Panc1 (cell line): ENCODE measurements around the gene SLX9.

Source experiments
- POLR2AphosphoS5 ChIP-seq: IDR thresholded peaks from 2 replicates; pipeline ENCODE4 v1.6.1; 2012; ENCODE audit warnings: mild to moderate bottlenecking, low read depth, low read length, moderate library complexity
- TCF7L2 ChIP-seq: IDR thresholded peaks from 2 replicates; pipeline ENCODE4 v1.6.1; 2011; ENCODE audit warnings: mild to moderate bottlenecking, low read depth, low read length, inconsistent platforms
- TF ChIP-seq, protein P1 (sequence below), 2 experiments: IDR thresholded peaks; 2 replicates each; pipeline ENCODE4 v1.6.1; 2011 to 2012; ENCODE audit warnings: low read depth in 2 of 2, control low read depth in 1 of 2, low read length in 1 of 2, mild to moderate bottlenecking in 1 of 2, moderate library complexity in 1 of 2; ENCODE audit not compliant: insufficient read depth in 1 of 2
- TF ChIP-seq, protein P2 (sequence below): fragments of 450-650 bp; IDR thresholded peaks from 2 replicates; pipeline ENCODE4 v1.5.1; 2017; ENCODE audit warnings: mild to moderate bottlenecking

DNA sequence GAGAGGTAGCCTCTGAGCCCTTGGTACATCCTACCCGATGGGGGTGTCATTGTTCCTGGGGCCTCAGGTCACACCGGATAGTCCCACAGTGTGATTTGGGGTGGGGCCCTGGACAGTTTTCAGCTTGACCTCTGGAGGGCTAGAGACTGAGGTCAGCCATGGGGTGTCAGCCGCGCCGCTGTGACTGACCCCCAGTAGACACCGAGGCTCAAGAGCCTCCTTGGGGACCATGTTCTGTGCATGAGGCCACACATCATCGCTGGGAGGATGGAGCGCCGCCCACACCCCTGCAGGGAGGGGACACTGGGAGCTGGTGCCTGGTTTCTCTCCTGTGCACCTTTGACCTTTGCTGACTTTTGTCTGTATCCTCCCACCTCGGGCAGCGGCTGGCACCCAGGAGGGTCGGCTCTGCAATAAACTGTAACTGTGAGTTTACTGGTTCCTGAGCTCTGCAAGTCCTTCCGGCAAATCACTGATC, 41.8 kb upstream of the SLX9 start:
- TF ChIP-seq POLR2AphosphoS5 (no peak), TCF7L2 (no peak)
- TF ChIP-seq, protein P1, sequence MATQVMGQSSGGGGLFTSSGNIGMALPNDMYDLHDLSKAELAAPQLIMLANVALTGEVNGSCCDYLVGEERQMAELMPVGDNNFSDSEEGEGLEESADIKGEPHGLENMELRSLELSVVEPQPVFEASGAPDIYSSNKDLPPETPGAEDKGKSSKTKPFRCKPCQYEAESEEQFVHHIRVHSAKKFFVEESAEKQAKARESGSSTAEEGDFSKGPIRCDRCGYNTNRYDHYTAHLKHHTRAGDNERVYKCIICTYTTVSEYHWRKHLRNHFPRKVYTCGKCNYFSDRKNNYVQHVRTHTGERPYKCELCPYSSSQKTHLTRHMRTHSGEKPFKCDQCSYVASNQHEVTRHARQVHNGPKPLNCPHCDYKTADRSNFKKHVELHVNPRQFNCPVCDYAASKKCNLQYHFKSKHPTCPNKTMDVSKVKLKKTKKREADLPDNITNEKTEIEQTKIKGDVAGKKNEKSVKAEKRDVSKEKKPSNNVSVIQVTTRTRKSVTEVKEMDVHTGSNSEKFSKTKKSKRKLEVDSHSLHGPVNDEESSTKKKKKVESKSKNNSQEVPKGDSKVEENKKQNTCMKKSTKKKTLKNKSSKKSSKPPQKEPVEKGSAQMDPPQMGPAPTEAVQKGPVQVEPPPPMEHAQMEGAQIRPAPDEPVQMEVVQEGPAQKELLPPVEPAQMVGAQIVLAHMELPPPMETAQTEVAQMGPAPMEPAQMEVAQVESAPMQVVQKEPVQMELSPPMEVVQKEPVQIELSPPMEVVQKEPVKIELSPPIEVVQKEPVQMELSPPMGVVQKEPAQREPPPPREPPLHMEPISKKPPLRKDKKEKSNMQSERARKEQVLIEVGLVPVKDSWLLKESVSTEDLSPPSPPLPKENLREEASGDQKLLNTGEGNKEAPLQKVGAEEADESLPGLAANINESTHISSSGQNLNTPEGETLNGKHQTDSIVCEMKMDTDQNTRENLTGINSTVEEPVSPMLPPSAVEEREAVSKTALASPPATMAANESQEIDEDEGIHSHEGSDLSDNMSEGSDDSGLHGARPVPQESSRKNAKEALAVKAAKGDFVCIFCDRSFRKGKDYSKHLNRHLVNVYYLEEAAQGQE (IDR thresholded peaks at IDR 0.05; ENCODE audit: insufficient read depth in 1 of 2, low read depth in 2 of 2, low read length in 1 of 2), result no peak
- TF ChIP-seq, protein P2, sequence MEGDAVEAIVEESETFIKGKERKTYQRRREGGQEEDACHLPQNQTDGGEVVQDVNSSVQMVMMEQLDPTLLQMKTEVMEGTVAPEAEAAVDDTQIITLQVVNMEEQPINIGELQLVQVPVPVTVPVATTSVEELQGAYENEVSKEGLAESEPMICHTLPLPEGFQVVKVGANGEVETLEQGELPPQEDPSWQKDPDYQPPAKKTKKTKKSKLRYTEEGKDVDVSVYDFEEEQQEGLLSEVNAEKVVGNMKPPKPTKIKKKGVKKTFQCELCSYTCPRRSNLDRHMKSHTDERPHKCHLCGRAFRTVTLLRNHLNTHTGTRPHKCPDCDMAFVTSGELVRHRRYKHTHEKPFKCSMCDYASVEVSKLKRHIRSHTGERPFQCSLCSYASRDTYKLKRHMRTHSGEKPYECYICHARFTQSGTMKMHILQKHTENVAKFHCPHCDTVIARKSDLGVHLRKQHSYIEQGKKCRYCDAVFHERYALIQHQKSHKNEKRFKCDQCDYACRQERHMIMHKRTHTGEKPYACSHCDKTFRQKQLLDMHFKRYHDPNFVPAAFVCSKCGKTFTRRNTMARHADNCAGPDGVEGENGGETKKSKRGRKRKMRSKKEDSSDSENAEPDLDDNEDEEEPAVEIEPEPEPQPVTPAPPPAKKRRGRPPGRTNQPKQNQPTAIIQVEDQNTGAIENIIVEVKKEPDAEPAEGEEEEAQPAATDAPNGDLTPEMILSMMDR, result no peak
